BE2C (cell line): ENCODE results near the gene PAQR6.

Source experiments
- DNase-seq: peaks from one replicate; pipeline ENCODE4 v3.0.0-alpha.2; 2020
- H3K27me3 ChIP-seq: fragments of 250-450 bp; sonication (Bioruptor Pico); 2 replicates; pipeline ENCODE4 v1.5.1; 2020; ENCODE audit warnings: mild to moderate bottlenecking
- H3K36me3 ChIP-seq: fragments of 250-450 bp; sonication (Bioruptor Pico); 2 replicates; pipeline ENCODE4 v1.5.1; 2020; ENCODE audit warnings: mild to moderate bottlenecking
- H3K4me1 ChIP-seq: fragments of 250-450 bp; sonication (Bioruptor Pico); 2 replicates; pipeline ENCODE4 v1.5.1; 2020
- H3K4me3 ChIP-seq: 2 replicates; pipeline ENCODE4 v1.5.1; 2011; ENCODE audit warnings: low read depth, low read length
- H3K9me3 ChIP-seq: fragments of 250-450 bp; sonication (Bioruptor Pico); 2 replicates; pipeline ENCODE4 v1.5.1; 2020
- TF ChIP-seq, protein P1 (sequence below): IDR thresholded peaks from 2 replicates; pipeline ENCODE4 v1.5.1; 2012; ENCODE audit warnings: mild to moderate bottlenecking, low read depth, low read length

The PAQR6 gene

DNA sequence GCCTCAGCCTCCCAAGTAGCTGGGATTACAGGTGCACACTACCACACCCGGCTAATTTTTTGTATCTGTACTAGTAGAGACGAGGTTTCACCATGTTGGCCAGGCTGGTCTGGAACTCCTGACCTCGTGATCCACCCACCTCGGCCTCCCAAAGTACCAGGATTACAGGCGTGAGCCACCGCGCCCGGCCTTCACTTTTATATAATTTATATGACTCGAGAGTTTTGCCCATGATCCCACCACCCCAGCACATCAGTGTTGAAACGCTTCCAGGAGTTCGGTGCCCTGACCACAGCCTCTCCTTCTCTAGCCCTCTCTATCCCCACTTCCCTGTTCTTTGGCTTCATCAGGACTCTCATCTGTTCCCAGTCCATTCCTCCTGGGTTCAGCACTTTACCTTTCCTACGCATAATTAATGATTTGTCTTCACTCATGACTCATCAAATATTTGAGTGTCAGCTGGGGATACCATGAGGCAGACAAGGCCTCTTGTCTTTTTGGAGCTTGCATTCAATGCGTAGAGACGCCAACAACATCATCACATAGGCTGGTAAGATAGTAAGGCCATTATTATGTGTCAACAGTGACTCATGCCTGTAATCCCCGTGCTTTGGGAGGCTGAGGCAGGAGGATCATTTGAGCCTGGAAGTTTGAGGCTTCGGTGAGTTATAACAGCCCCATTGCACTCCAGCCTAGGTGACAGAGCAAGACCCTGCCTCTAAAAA, 33.7 kb downstream of the PAQR6 start:
- TF ChIP-seq, protein P1, sequence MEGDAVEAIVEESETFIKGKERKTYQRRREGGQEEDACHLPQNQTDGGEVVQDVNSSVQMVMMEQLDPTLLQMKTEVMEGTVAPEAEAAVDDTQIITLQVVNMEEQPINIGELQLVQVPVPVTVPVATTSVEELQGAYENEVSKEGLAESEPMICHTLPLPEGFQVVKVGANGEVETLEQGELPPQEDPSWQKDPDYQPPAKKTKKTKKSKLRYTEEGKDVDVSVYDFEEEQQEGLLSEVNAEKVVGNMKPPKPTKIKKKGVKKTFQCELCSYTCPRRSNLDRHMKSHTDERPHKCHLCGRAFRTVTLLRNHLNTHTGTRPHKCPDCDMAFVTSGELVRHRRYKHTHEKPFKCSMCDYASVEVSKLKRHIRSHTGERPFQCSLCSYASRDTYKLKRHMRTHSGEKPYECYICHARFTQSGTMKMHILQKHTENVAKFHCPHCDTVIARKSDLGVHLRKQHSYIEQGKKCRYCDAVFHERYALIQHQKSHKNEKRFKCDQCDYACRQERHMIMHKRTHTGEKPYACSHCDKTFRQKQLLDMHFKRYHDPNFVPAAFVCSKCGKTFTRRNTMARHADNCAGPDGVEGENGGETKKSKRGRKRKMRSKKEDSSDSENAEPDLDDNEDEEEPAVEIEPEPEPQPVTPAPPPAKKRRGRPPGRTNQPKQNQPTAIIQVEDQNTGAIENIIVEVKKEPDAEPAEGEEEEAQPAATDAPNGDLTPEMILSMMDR: no peak
- DNase-seq: no peak
- Histone ChIP-seq H3K36me3 (peaks cover 17% of the 10 kb centered on the region), H3K4me1 (peaks cover 3% of the 10 kb centered on the region; the same call in 1 of the 2 replicates), H3K4me3 (peak overlapping the region; percentile 96), H3K9me3 (no peaks in the 10 kb centered on the region), H3K27me3 (no peaks in the 10 kb centered on the region)

DNA sequence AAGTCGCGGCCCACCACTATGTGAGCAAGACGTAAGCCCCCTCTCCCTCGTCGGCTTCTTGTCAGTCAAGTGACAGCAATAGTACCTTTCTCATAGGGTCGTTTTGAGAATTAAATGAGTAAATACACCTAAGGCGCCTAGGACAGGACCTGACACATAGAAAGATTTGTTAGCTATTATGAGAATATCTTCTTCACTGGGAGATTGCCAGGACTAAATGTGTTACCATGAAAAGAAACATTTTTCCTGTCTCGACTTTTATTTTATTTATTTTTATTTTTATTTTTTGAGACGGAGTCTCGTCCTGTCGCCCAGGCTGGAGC, 34.3 kb downstream of the PAQR6 start:
- Histone ChIP-seq H3K9me3 (no peaks in the 10 kb centered on the region), H3K27me3 (no peaks in the 10 kb centered on the region), H3K4me1 (peaks cover 3% of the 10 kb centered on the region; the same call in 1 of the 2 replicates), H3K4me3 (peak overlapping the region; percentile 96), H3K36me3 (peaks cover 22% of the 10 kb centered on the region)
- TF ChIP-seq, protein P1: no peak
- DNase-seq: no peak

DNA sequence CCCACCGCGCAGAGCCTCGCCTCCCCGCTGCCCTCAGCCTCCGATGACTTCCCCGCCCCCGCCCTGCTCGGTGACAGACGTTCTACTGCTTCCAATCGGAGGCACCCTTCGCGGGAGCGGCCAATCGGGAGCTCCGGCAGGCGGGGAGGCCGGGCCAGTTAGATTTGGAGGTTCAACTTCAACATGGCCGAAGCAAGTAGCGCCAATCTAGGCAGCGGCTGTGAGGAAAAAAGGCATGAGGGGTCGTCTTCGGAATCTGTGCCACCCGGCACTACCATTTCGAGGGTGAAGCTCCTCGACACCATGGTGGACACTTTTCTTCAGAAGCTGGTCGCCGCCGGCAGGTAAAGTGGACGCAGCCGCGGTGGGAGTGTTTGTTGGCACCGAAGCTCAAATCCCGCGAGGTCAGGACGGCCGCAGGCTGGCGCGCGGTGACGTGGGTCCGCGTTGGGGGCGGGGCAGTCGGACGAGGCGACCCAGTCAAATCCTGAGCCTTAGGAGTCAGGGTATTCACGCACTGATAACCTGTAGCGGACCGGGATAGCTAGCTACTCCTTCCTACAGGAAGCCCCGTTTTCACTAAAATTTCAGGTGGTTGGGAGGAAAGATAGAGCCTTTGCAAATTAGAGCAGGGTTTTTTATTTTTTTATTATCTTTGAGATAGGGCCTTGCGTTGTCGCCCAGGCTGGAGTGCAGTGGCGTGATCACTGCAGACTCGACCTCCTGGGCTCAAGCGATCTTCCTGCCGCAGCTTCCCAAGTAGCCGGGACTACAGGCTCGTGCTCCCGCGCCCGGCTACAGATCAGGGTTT, 34.8 kb downstream of the PAQR6 start, which contains the start of gene PMF1:
Gene PMF1 (plus strand): TSS at position 175 of the 811 bp plus-strand sequence. CDS start 9 bp downstream, at position 184.
- peak; percentile 99 for DNase-seq
- Histone ChIP-seq H3K9me3 (no peaks in the 10 kb centered on the region), H3K4me1 (peaks cover 3% of the 10 kb centered on the region; the same call in 1 of the 2 replicates), H3K4me3 (peak within 1 kb of the TSS; percentile 96), H3K36me3 (peaks cover 26% of the 10 kb centered on the region), H3K27me3 (no peaks in the 10 kb centered on the region)
- TF ChIP-seq, protein P1: no peak

DNA sequence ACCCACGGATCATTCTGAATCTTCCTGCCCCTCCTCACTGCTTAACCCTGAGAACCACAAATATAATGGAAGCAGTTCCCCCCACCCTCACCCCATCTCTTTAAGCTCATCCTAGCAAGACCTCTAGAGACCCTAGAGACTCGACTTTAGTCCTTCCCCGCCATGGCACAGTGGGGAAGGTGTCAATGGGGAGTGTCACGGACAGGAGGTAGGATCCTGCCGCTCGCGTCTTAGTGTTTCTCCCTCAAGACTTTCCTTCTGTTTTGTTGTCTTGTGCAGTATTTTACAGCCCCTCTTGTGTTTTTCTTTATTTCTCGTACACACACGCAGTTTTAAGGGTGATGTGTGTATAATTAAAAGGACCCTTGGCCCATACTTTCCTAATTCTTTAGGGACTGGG, 35.7 kb downstream of the PAQR6 start:
- no peak for DNase-seq
- H3K4me1 ChIP-seq: peaks cover 3% of the 10 kb centered on the region; the same call in 1 of the 2 replicates
- peak overlapping the region; percentile 96 for H3K4me3 ChIP-seq
- H3K27me3 ChIP-seq: no peaks in the 10 kb centered on the region
- TF ChIP-seq, protein P1: no peak
- H3K36me3 ChIP-seq: peaks cover 35% of the 10 kb centered on the region
- no peaks in the 10 kb centered on the region for H3K9me3 ChIP-seq

DNA sequence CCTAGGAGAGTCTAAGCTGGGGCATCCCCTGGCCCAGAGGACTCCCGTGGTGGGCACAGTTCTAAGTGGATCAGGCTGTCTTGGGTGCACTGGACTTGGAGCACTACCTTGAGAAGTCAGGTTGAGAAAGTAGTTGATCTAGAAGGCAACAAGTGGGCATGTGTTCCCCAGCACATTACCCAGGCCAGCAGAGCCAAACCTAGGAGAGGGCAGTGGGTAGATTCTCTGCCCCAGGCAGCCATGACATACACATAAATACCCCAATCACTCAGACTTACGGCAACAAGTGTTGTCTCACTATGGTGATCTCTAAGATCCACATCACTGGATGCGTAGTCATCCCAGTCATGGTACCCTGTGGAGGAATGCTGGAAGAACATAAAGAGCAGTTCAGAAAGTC, 36.6 kb downstream of the PAQR6 start:
- DNase-seq: no peak
- TF ChIP-seq, protein P1: no peak
- Histone ChIP-seq H3K4me1 (peaks cover 3% of the 10 kb centered on the region; the same call in 1 of the 2 replicates), H3K9me3 (no peaks in the 10 kb centered on the region), H3K4me3 (no peak overlapping the region), H3K36me3 (peaks cover 41% of the 10 kb centered on the region), H3K27me3 (no peaks in the 10 kb centered on the region)
